NCI-H187 treated with DMSO at 0.1 percent for 48 hours (cell line): ENCODE measurements around the gene PPP1R3G.
"Not testable (repeated sequence)": the region's sequence is repeated elsewhere in the genome, so short reads cannot be mapped to it uniquely, and the experiment has no call there.

Experiments
- DNase-seq: peaks from one replicate; lab custom pipeline; 2025; lab: John Stamatoyannopoulos, UW

Gene PPP1R3G

GRCh38 chr6:5120011-5120410, 34.9 kb downstream of the PPP1R3G start:
- DNase-seq: no peak

- not testable (repeated sequence) for DNase-seq
Measured at GRCh38 chr6:5120543-5120942, 35.4 kb downstream of the PPP1R3G start.

- DNase-seq: no peak
Measured at GRCh38 chr6:5121479-5121878, 36.3 kb downstream of the PPP1R3G start.

GRCh38 chr6:5121956-5122355, 36.8 kb downstream of the PPP1R3G start:
- no peak for DNase-seq

GRCh38 chr6:5122504-5123112, 37.5 kb downstream of the PPP1R3G start:
- DNase-seq: no peak

DNA sequence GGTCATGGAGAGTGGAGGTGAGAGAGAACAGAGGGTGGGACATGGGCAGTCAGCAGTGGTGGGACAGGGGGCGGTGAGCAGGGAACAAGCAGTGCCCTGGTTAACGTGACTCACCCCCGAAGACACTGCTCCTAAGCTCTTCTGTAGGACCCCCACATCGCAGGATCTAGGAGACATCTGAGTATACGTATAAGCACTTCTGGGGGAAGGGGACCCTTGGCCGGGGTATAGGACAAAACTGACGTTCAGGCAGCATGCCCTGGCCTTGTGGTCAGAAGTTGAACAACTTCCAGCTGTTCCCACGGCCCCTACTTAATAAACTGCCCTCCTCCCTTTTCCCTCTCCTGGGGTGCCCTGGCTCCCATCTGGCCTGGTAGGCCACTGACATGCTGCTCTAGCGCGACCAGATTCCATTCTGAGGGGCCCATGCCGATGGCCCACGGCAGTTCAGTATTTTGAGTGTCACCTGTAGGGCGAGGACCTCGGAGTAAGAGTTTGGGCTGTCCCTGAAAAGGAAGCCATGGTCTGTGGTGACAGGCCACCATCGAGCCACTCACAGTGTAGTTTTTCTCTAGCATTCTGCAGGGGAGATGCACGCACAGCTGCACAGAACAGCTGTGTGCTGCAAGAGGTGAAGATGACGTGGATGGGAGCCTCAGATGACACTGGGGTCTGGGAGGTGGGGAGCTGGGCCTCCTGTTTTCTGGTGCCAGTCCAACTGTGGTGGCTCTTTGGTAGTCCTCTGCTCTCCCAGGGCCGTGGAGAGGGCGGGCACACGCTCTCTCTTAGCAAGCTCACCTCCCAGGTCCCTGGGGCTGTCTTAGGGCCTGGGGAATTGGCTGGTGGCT, 38.4 kb downstream of the PPP1R3G start:
- no peak for DNase-seq

DNA sequence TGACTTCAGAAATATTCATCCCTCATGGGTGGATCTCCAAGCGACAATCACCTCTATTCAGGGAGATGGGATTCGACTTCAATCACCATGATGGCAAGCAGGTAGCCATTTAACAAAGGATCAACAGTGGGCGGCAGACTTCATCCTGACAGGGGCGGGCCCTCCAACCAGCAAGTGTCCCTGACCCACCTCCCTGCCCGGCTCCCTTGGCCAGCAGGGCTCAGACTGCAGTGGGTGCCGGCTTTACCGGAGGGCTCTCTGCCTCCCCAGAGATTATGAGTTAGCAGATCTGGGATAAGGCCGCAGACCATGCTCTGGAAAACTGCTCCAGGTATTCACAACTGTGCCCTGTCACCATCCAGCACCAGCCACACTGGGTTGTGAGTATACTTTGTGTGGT, 39.4 kb downstream of the PPP1R3G start:
- DNase-seq: no peak

DNA sequence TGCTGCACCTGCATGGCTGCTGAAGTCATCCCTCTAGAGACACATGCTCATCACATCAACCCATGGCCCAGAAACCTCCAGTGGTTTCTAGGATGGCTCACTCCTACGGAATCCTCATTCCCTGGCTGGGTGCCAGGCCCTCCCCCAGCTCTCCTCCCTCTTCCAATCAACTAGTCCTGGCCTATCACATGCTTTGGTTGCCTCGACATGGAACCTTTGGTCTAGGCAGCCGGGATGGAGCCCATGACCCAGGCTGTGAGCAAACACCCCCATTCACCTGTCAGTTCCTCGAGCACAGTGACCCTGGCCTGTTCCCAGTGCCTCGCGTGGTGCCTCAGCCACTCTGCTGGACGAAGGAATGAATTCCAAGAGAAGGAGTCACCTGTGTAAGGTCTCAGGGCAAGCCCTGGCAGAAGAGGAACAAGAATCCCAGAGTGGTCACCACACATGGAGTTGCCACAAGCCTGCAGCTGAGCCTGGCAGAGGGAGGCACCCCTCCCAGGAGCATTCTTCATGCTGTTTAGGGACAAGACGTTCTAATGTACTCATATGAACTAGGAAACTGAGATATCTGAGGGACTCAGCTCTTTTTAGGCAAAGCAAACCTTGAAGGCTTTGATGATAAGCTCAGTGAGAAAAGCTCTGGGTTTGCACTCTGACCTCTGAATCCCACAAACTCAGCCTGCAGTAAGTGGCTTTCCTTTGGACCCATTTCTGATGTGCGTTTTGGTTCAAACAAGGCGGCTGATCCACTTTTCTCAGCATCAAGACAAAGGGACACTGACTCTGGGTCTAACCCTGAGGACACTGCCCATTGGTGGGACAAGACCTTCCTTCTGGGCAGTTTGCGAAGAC, 40.2 kb downstream of the PPP1R3G start:
- no peak for DNase-seq

DNA sequence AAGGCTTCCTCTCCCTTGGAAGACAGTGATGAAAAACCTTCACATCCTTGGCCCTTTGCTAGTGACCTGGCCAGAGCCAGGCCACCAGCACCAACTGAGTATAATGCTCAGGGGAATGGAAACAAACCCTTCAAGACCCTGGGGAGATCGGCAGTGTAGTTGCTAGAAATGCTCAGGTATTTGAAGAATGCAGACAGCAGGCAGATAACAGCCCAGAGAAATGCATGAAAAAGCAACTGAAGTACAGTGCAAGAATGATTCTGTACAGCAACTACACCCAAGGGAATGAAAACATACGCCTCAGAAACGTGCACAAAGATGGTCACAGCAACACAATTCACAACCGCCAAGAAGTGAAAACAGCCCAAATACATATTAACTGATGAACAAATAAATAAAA, 41.1 kb downstream of the PPP1R3G start:
- DNase-seq: no peak

DNA sequence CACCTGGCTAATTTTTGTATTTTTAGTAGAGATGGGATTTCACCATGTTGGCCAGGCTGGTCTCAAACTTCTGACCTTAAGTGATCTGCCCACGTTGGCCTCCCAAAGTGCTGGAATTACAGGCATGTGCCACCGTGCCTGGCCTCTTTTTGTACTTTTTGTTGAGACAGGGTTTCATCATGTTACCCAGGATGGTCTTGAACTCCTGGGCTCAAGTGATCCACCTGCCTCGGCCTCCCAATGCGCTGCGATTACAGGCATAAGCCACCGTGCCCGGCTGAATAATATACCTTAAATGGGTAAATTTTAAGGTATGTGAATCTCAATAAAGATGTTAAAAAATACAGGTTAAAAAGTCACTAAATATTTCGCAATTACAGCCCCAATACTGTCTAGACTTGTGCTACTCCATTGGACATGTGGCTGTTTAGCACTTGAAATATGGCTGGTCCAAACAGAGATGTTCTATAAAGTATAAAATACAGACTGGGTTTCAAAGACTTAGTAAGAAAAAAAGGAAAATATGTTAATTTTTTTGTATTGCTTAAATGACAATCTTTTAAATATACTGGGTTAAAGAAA, 42.1 kb downstream of the PPP1R3G start:
- no peak for DNase-seq

GRCh38 chr6:5128351-5128750, 43.2 kb downstream of the PPP1R3G start:
- no peak for DNase-seq

GRCh38 chr6:5130135-5130866, 45.2 kb downstream of the PPP1R3G start:
- no peak for DNase-seq

- DNase-seq: no peak
Measured at GRCh38 chr6:5132731-5133130, 47.6 kb downstream of the PPP1R3G start.

DNA sequence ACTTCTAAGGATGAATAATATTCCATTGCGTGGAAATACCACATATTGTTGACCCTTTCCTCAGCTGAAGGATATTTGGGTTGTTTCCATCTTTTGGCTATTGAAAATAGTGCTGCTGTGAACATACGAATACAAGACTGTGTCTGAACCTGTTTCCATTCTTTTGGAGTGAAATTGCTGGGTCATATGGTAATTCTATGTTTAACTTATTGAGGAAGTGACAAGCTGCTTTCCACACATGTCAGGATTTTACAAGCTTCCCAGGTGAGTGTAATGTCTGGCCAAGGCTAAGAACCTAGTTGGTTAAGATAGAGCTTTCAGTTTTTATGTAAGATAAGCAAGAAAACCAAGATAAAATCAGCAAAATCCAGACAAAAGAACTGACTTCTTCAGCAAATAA, 48.8 kb downstream of the PPP1R3G start:
- DNase-seq: no peak

DNA sequence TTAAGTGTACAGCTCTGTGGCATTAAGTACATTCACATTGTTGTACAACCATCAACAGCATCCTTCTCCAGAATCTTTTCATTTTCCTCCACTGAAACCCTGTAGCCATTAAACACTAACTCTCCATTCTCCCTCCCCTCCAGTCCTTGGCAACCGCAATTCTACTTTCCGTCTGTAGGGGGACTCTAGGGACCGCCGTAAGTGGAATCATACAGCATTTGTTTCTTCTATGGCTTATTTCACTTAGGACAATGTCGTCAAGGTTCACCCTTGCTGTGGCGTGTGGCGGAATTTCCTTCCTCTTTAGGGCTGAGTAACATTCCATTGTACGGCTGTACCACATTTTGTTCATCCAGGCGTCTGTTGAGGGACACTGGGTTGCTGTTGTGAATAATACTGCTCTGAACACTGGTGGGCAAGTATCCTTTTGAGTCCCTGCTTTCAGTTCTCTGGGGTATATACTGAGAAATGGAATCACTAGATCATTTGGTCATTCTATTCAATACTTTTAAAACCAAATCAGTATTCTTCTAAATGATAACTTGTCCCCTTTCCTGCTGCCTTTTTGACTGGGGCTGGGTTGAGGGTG, 50.7 kb downstream of the PPP1R3G start:
- no peak for DNase-seq

DNA sequence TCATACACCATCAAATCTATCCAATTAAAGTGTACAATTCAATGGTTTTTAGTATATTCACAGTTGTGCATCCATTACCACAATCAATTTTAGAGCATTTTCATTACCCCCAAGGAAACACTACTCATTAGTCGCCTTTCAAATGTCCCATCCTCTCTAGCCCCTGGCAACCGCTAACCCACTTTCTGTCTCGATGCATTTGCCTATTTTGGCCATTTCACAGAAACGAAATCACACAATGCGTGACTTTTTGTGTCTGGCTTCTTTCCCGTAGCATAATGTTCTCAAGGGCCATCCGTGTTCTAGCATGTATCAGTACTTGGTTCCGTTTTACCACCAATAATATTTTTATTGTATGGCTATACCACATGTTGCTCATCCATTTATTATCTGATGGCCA, 51.7 kb downstream of the PPP1R3G start:
- no peak for DNase-seq
